OCI-LY7 (cell line): ENCODE measurements around the gene ZBTB32.

ENCODE experiments used
- EZH2phosphoT487 ChIP-seq: fragments of 200-600 bp; sonication (generic); IDR thresholded peaks from 2 replicates; pipeline ENCODE4 v1.6.1; 2018; ENCODE audit warnings: low read depth, borderline replicate concordance, mild to moderate bottlenecking, mixed run types, antibody characterized with exemption, low read length, moderate library complexity, mixed read lengths
- TF ChIP-seq, protein P1 (sequence below): fragments of 200-600 bp; sonication (generic); conservative IDR thresholded peaks from 2 replicates; pipeline ENCODE4 v1.5.1; 2014; ENCODE audit warnings: mild to moderate bottlenecking, antibody characterized with exemption, low read length, moderate library complexity, mixed read lengths

DNA sequence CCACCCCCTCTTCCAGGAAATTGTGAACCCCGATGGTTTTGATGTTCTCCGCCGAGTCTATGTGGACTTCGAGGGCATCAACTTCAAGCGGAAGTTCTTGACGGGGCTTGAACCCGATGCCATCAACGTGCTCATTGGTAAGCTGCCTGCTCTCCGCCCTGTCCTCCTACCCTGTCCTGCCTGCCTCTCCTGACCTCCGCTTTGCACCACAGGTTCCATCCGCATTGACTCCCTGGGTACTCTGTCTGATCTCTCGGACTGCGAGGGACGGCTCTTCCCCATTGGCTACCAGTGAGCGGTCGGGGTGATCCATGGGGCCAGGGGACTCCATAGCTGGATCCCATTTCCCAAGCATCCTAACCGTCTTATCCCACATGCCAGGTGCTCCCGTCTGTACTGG lies 26.0 kb downstream of the ZBTB32 start:
- TF ChIP-seq, protein P1, sequence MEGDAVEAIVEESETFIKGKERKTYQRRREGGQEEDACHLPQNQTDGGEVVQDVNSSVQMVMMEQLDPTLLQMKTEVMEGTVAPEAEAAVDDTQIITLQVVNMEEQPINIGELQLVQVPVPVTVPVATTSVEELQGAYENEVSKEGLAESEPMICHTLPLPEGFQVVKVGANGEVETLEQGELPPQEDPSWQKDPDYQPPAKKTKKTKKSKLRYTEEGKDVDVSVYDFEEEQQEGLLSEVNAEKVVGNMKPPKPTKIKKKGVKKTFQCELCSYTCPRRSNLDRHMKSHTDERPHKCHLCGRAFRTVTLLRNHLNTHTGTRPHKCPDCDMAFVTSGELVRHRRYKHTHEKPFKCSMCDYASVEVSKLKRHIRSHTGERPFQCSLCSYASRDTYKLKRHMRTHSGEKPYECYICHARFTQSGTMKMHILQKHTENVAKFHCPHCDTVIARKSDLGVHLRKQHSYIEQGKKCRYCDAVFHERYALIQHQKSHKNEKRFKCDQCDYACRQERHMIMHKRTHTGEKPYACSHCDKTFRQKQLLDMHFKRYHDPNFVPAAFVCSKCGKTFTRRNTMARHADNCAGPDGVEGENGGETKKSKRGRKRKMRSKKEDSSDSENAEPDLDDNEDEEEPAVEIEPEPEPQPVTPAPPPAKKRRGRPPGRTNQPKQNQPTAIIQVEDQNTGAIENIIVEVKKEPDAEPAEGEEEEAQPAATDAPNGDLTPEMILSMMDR, result no peak
- TF ChIP-seq EZH2phosphoT487, result no peak
